Karpas-422 (cell line): ENCODE results near the gene CYLD. TPM values are rescaled to one million over a fixed set of nuclear protein-coding genes. Genes with fewer than 3 reads are reported as not detected.

Experiments used
- DNase-seq: peaks from one replicate; pipeline ENCODE4 v3.0.0-alpha.2; 2015
- H2AFZ ChIP-seq: fragments of 200-600 bp; sonication (generic); 2 replicates; pipeline ENCODE4 v1.6.1; 2014; ENCODE audit warnings: antibody characterized with exemption, low read length, mixed read lengths
- H3K27ac ChIP-seq: fragments of 200-600 bp; sonication (generic); 2 replicates; pipeline ENCODE4 v1.5.1; 2014; ENCODE audit warnings: mild to moderate bottlenecking, low read length, moderate library complexity
- H3K27me3 ChIP-seq: fragments of 200-600 bp; sonication (generic); 2 replicates; pipeline ENCODE4 v1.6.1; 2014; ENCODE audit warnings: low read length, mixed read lengths
- H3K36me3 ChIP-seq: fragments of 200-600 bp; sonication (generic); 2 replicates; pipeline ENCODE4 v1.6.1; 2014; ENCODE audit warnings: low read length, mixed read lengths; ENCODE audit not compliant: insufficient read depth
- H3K4me1 ChIP-seq: fragments of 200-600 bp; sonication (generic); 2 replicates; pipeline ENCODE4 v1.6.1; 2014; ENCODE audit warnings: mild to moderate bottlenecking, low read length, mixed read lengths
- H3K4me2 ChIP-seq: fragments of 200-600 bp; sonication (generic); 2 replicates; pipeline ENCODE4 v1.6.1; 2014; ENCODE audit warnings: low read length, low read depth, mild to moderate bottlenecking; ENCODE audit not compliant: poor library complexity, severe bottlenecking
- H3K4me3 ChIP-seq: fragments of 200-600 bp; sonication (generic); 2 replicates; pipeline ENCODE4 v1.5.1; 2014; ENCODE audit warnings: mild to moderate bottlenecking, antibody characterized with exemption, low read length, mixed read lengths
- H3K79me2 ChIP-seq: fragments of 200-600 bp; sonication (generic); 2 replicates; pipeline ENCODE4 v1.6.1; 2014; ENCODE audit warnings: mild to moderate bottlenecking, low read length, mixed read lengths
- H3K9ac ChIP-seq: fragments of 200-600 bp; sonication (generic); 2 replicates; pipeline ENCODE4 v1.6.0; 2014; ENCODE audit warnings: low read length
- H3K9me2 ChIP-seq: fragments of 200-600 bp; sonication (generic), shearing (Covaris generic); replicated peaks from 2 replicates; pipeline ENCODE4 v1.6.0; 2014; ENCODE audit warnings: mild to moderate bottlenecking, low read length, moderate library complexity; ENCODE audit not compliant: insufficient read depth
- H3K9me3 ChIP-seq: fragments of 300-700, 200-600 bp; sonication (generic); 2 replicates; pipeline ENCODE4 v1.6.1; 2014; ENCODE audit warnings: low read length, mixed read lengths
- H4K20me1 ChIP-seq: fragments of 200-600 bp; sonication (generic); 2 replicates; pipeline ENCODE4 v1.6.1; 2014; ENCODE audit warnings: mild to moderate bottlenecking, antibody characterized with exemption, low read length, low read depth; ENCODE audit not compliant: insufficient read depth
- total RNA-seq: library from RNA; depleted of rRNA; stranded (reverse); fragments of >200 nt; shearing (Covaris generic); gene quantifications from 2 replicates; pipeline ENCODE4 v1.2.3, GENCODE V29; 2014; ENCODE audit warnings: low replicate concordance

CYLD gene
- total RNA-seq, 1 experiment from 2014 or later = 44.4 TPM

- Histone ChIP-seq H4K20me1 (no peaks in the 10 kb centered on the region), H3K79me2 (no peaks in the 10 kb centered on the region), H3K9ac (no peak overlapping the region), H3K27me3 (no peaks in the 10 kb centered on the region), H3K4me1 (no peaks in the 10 kb centered on the region), H3K4me3 (no peak overlapping the region), H2AFZ (no peak overlapping the region), H3K4me2 (no peak overlapping the region), H3K27ac (no peak overlapping the region), H3K9me2 (no peaks in the 10 kb centered on the region), H3K36me3 (no peaks in the 10 kb centered on the region), H3K9me3 (no peaks in the 10 kb centered on the region)
- DNase-seq = no peak
These were observed 72.2 kb downstream of the CYLD start for GRCh38 chr16:50814052-50814451.

- Histone ChIP-seq H3K4me1 (no peaks in the 10 kb centered on the region), H4K20me1 (no peaks in the 10 kb centered on the region), H3K79me2 (no peaks in the 10 kb centered on the region), H3K27me3 (no peaks in the 10 kb centered on the region), H3K9me2 (no peaks in the 10 kb centered on the region), H3K9ac (no peak overlapping the region), H2AFZ (no peak overlapping the region), H3K4me2 (no peak overlapping the region), H3K36me3 (no peaks in the 10 kb centered on the region), H3K9me3 (no peaks in the 10 kb centered on the region), H3K4me3 (no peak overlapping the region), H3K27ac (no peak overlapping the region)
- DNase-seq = no peak
These were observed 72.7 kb downstream of the CYLD start for GRCh38 chr16:50814541-50814940.

DNA sequence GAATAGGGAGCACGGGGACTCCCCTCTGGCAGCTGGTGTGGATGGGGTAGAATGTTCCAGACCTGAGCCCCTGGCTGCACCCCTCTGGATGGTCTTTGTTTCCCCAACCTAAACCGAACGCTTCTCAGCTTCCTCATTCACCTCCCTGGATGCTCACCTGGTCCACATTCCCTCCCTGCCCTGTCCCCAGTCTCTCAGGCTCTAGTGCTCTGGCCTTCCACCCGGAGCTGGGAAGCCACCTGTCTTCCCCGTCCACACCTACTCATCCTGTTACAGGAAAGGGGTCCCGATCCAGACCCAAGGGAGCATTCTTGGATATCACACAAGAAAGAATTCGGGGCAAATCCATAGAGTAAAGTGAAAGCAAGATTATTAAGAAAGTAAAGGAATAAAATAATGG lies 73.5 kb downstream of the CYLD start:
- Histone ChIP-seq H3K9me3 (no peaks in the 10 kb centered on the region), H2AFZ (no peak overlapping the region), H3K27ac (no peak overlapping the region), H3K9ac (no peak overlapping the region), H3K4me2 (no peak overlapping the region), H3K4me1 (no peaks in the 10 kb centered on the region), H3K9me2 (no peaks in the 10 kb centered on the region), H4K20me1 (no peaks in the 10 kb centered on the region), H3K4me3 (no peak overlapping the region), H3K79me2 (no peaks in the 10 kb centered on the region), H3K36me3 (no peaks in the 10 kb centered on the region), H3K27me3 (no peaks in the 10 kb centered on the region)
- DNase-seq = no peak

GRCh38 chr16:50816901-50817555 lies 75.1 kb downstream of the CYLD start:
- H3K9me2 ChIP-seq = no peaks in the 10 kb centered on the region
- H3K79me2 ChIP-seq = no peaks in the 10 kb centered on the region
- H3K4me3 ChIP-seq = no peak overlapping the region
- no peak overlapping the region for H3K4me2 ChIP-seq
- no peaks in the 10 kb centered on the region for H4K20me1 ChIP-seq
- DNase-seq = no peak
- H3K9me3 ChIP-seq = no peaks in the 10 kb centered on the region
- H2AFZ ChIP-seq = no peak overlapping the region
- H3K36me3 ChIP-seq = no peaks in the 10 kb centered on the region
- no peaks in the 10 kb centered on the region for H3K27me3 ChIP-seq
- H3K27ac ChIP-seq = no peak overlapping the region
- no peaks in the 10 kb centered on the region for H3K4me1 ChIP-seq
- no peak overlapping the region for H3K9ac ChIP-seq

GRCh38 chr16:50818380-50818779 lies 76.5 kb downstream of the CYLD start:
- Histone ChIP-seq H3K36me3 (no peaks in the 10 kb centered on the region), H3K9me3 (no peaks in the 10 kb centered on the region), H3K4me3 (no peak overlapping the region), H4K20me1 (no peaks in the 10 kb centered on the region), H2AFZ (no peak overlapping the region), H3K4me2 (no peak overlapping the region), H3K79me2 (no peaks in the 10 kb centered on the region), H3K27ac (no peak overlapping the region), H3K4me1 (no peaks in the 10 kb centered on the region), H3K27me3 (no peaks in the 10 kb centered on the region), H3K9ac (no peak overlapping the region), H3K9me2 (no peaks in the 10 kb centered on the region)
- no peak for DNase-seq

- H3K79me2 ChIP-seq = no peaks in the 10 kb centered on the region
- no peak overlapping the region for H3K4me2 ChIP-seq
- no peaks in the 10 kb centered on the region for H3K27me3 ChIP-seq
- DNase-seq = no peak
- no peaks in the 10 kb centered on the region for H3K9me3 ChIP-seq
- no peaks in the 10 kb centered on the region for H3K4me1 ChIP-seq
- no peak overlapping the region for H2AFZ ChIP-seq
- no peaks in the 10 kb centered on the region for H3K9me2 ChIP-seq
- no peak overlapping the region for H3K27ac ChIP-seq
- no peaks in the 10 kb centered on the region for H4K20me1 ChIP-seq
- no peak overlapping the region for H3K9ac ChIP-seq
- H3K4me3 ChIP-seq = no peak overlapping the region
- H3K36me3 ChIP-seq = no peaks in the 10 kb centered on the region
These were observed 77.8 kb downstream of the CYLD start for GRCh38 chr16:50819706-50820105.

- Histone ChIP-seq H3K27ac (no peak overlapping the region), H3K4me3 (no peak overlapping the region), H3K9ac (no peak overlapping the region), H3K9me2 (no peaks in the 10 kb centered on the region), H3K9me3 (no peaks in the 10 kb centered on the region), H3K36me3 (no peaks in the 10 kb centered on the region), H4K20me1 (no peaks in the 10 kb centered on the region), H3K79me2 (no peaks in the 10 kb centered on the region), H3K4me2 (no peak overlapping the region), H3K27me3 (no peaks in the 10 kb centered on the region), H2AFZ (no peak overlapping the region), H3K4me1 (no peaks in the 10 kb centered on the region; the same call in 1 of the 2 replicates)
- no peak for DNase-seq
These were observed 78.3 kb downstream of the CYLD start for GRCh38 chr16:50820225-50820624.

DNA sequence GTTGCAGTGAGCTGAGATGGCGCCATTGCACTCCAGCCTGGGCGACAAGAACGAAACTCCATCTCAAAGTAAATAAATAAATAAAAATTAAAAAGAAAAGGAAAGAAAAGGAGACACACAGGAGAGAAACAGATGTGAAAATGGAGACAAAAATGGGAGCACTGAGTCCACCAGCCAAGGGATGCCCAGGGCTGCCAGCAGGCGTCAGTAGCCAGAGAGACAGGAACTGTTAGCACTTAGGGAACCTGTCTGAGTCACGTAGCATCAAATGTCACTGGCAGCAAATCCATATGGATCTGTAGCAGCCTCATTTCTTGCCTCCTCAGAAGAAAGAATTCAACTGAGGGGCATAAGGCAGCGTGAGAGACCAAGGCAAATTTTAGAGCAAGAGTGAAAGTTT lies 79.7 kb downstream of the CYLD start:
- Histone ChIP-seq H2AFZ (no peak overlapping the region), H3K9me3 (no peaks in the 10 kb centered on the region)

More for the DNA sequence above, 79.7 kb downstream of the CYLD start:
- Histone ChIP-seq H3K4me2 (no peak overlapping the region), H3K36me3 (no peaks in the 10 kb centered on the region), H4K20me1 (no peaks in the 10 kb centered on the region), H3K9me2 (no peaks in the 10 kb centered on the region), H3K4me3 (no peak overlapping the region), H3K27me3 (no peaks in the 10 kb centered on the region), H3K27ac (no peak overlapping the region), H3K9ac (no peak overlapping the region), H3K4me1 (peaks cover 5% of the 10 kb centered on the region), H3K79me2 (no peaks in the 10 kb centered on the region)
- no peak for DNase-seq
